ENCODE data around the gene C2CD3.

DNA sequence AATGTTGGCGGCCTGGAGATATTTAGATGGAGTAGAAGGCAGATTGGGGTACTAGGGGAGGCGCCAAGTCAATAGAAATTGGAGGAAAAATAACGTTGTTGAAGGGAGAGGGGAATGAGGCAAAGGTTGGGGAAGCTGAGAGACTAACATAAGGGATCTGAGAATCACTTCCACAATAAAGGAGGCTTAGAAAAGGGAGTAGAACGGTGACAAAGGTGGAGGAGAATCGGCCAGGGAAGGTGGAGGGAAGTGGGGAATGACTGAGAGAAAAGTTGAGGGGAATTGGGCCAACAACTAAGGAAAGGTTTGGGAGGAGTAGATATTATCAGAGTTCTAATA, 797 bp upstream of the C2CD3 start:
- TF ChIP-seq, protein P1, sequence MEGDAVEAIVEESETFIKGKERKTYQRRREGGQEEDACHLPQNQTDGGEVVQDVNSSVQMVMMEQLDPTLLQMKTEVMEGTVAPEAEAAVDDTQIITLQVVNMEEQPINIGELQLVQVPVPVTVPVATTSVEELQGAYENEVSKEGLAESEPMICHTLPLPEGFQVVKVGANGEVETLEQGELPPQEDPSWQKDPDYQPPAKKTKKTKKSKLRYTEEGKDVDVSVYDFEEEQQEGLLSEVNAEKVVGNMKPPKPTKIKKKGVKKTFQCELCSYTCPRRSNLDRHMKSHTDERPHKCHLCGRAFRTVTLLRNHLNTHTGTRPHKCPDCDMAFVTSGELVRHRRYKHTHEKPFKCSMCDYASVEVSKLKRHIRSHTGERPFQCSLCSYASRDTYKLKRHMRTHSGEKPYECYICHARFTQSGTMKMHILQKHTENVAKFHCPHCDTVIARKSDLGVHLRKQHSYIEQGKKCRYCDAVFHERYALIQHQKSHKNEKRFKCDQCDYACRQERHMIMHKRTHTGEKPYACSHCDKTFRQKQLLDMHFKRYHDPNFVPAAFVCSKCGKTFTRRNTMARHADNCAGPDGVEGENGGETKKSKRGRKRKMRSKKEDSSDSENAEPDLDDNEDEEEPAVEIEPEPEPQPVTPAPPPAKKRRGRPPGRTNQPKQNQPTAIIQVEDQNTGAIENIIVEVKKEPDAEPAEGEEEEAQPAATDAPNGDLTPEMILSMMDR (IDR thresholded peaks at IDR 0.05 in 8 of 11, conservative IDR thresholded peaks at IDR 0.05 in 3 of 11) = no peak
- no peak for TF ChIP-seq POLR2A (IDR thresholded peaks at IDR 0.05)
